GM12878 (cell line): ENCODE results near the gene MAVS. TPM values are rescaled to one million over a fixed set of nuclear protein-coding genes. Genes with fewer than 3 reads are reported as not detected.

Source experiments
- ATAC-seq: fragments of 200-7000 bp; cut with Tn5 transposase; 3 replicates; pipeline ENCODE4 v1.9.1; 2020; ENCODE audit warnings: mild to moderate bottlenecking, moderate library complexity
- BruUV-seq: library from RNA; stranded (reverse); fragments of 400-500 nt; replicated peaks from 2 replicates; lab custom pipeline; 2021; lab: Mats Ljungman, UMichigan
- CTCF ChIA-PET: fragments of 300-600 bp; sonication (Branson Sonifier 250); formaldehyde crosslinking; extraction: SDS; loops from one replicate; lab custom pipeline; 2021; ENCODE audit warnings: inconsistent platforms; lab: Yijun Ruan, JAX
- POLR2A ChIA-PET: fragments of 350-600 bp; formaldehyde crosslinking; extraction: SDS; loops from one replicate; lab custom pipeline; 2021; ENCODE audit warnings: inconsistent platforms; lab: Charles Lee
- RAD21 ChIA-PET: fragments of 300-600 bp; sonication (Branson Sonifier 250); formaldehyde crosslinking; loops from one replicate; lab custom pipeline; 2023; ENCODE audit warnings: antibody characterized with exemption; ENCODE audit not compliant: unreplicated experiment; lab: Charles Lee
- SMC1A ChIA-PET: fragments of 300-600 bp; sonication (Branson Sonifier 250); formaldehyde crosslinking; loops from one replicate; lab custom pipeline; 2023; ENCODE audit not compliant: unreplicated experiment, uncharacterized antibody; lab: Charles Lee
- DNase-seq: peaks from one replicate; pipeline ENCODE4 v3.0.0-alpha.2; 2011; ENCODE audit warnings: low read depth, low spot score
- FAIRE-seq: peaks from 3 replicates; lab custom pipeline; 2011; peaks lifted over from hg19 to GRCh38; lab: Jason Lieb, UNC
- H2AFZ ChIP-seq: 2 replicates; pipeline ENCODE4 v1.6.0; 2011; ENCODE audit warnings: low read depth, low read length, control low read depth; ENCODE audit not compliant: control insufficient read depth
- H3K27ac ChIP-seq: 2 replicates; pipeline ENCODE4 v1.5.1; 2011; ENCODE audit warnings: control low read depth; ENCODE audit not compliant: control insufficient read depth, insufficient read depth
- H3K27me3 ChIP-seq, 2 experiments: replicated peaks in 1 of 2; 2 replicates each; pipeline versions ENCODE4 v1.6.0 to v1.6.1; 2011; ENCODE audit warnings: low read length in 1 of 2; ENCODE audit not compliant: control insufficient read depth in 2 of 2, insufficient read depth in 2 of 2
- H3K36me3 ChIP-seq, 2 experiments: 2 replicates each; pipeline ENCODE4 v1.5.1; 2011; ENCODE audit warnings: low read length in 1 of 2; ENCODE audit not compliant: control insufficient read depth in 2 of 2, insufficient read depth in 2 of 2
- H3K4me1 ChIP-seq: 2 replicates; pipeline ENCODE4 v1.6.1; 2011; ENCODE audit warnings: mild to moderate bottlenecking, low read length, moderate library complexity, mixed read lengths; ENCODE audit not compliant: control insufficient read depth, insufficient read depth
- H3K4me2 ChIP-seq: 2 replicates; pipeline ENCODE4 v1.6.0; 2011; ENCODE audit warnings: control low read depth; ENCODE audit not compliant: control insufficient read depth, insufficient read depth
- H3K4me3 ChIP-seq: fragments of 200-600 bp; sonication (generic); 2 replicates; pipeline ENCODE4 v1.5.1; 2016
- H3K79me2 ChIP-seq: 2 replicates; pipeline ENCODE4 v1.6.0; 2011; ENCODE audit warnings: low read length; ENCODE audit not compliant: control insufficient read depth, insufficient read depth
- H3K9ac ChIP-seq: 2 replicates; pipeline ENCODE4 v1.8.0; 2011; ENCODE audit warnings: low read length, control low read depth, mixed read lengths; ENCODE audit not compliant: control insufficient read depth, insufficient read depth
- H3K9me3 ChIP-seq: replicated peaks from 3 replicates; pipeline ENCODE4 v1.5.1; 2011; ENCODE audit warnings: mild to moderate bottlenecking, low read length; ENCODE audit not compliant: control insufficient read depth, insufficient read depth
- H4K20me1 ChIP-seq: 2 replicates; pipeline ENCODE4 v1.6.0; 2011; ENCODE audit not compliant: control insufficient read depth, insufficient read depth
- ATF7 ChIP-seq: fragments of 450-650 bp; IDR thresholded peaks from 2 replicates; pipeline ENCODE4 v1.6.1; 2016; ENCODE audit warnings: low read depth, mild to moderate bottlenecking
- CBX5 ChIP-seq: sonication (generic); IDR thresholded peaks from 2 replicates; pipeline ENCODE4 v1.6.1; 2016; ENCODE audit warnings: low read depth, moderate library complexity, mild to moderate bottlenecking, inconsistent platforms
- EZH2 ChIP-seq: IDR thresholded peaks from 2 replicates; pipeline ENCODE4 v1.6.1; 2012; ENCODE audit warnings: low read depth, mild to moderate bottlenecking, control low read depth, inconsistent platforms, low read length, borderline replicate concordance; ENCODE audit not compliant: control insufficient read depth
- NBN ChIP-seq: fragments of 450-650 bp; IDR thresholded peaks from 2 replicates; pipeline ENCODE4 v1.6.1; 2016
- NFXL1 ChIP-seq: fragments of 450-650 bp; IDR thresholded peaks from 2 replicates; pipeline ENCODE4 v1.6.1; 2017; ENCODE audit warnings: antibody characterized with exemption, mild to moderate bottlenecking, borderline replicate concordance
- RCOR1 ChIP-seq: conservative IDR thresholded peaks from 2 replicates; pipeline ENCODE4 v1.6.1; 2012; ENCODE audit warnings: low read depth, low read length, improper control_type of control experiment
- RFX5 ChIP-seq: IDR thresholded peaks from 2 replicates; pipeline ENCODE4 v1.6.1; 2011; ENCODE audit warnings: low read depth, low read length, improper control_type of control experiment
- SP1 ChIP-seq: IDR thresholded peaks from one replicate; pipeline ENCODE4 v1.6.1; 2011; ENCODE audit warnings: low read depth, low read length
- SPI1 ChIP-seq: IDR thresholded peaks from 2 replicates; pipeline ENCODE4 v1.6.1; 2011; ENCODE audit warnings: low read depth, mild to moderate bottlenecking, low read length, moderate library complexity, borderline replicate concordance; ENCODE audit not compliant: insufficient read depth
- STAT1 ChIP-seq: fragments of 450-650 bp; conservative IDR thresholded peaks from 2 replicates; pipeline ENCODE4 v1.6.1; 2014; ENCODE audit warnings: antibody characterized with exemption, mild to moderate bottlenecking
- TARDBP ChIP-seq: IDR thresholded peaks from 2 replicates; pipeline ENCODE4 v1.6.1; 2016; ENCODE audit warnings: borderline replicate concordance
- TCF7 ChIP-seq: IDR thresholded peaks from 2 replicates; pipeline ENCODE4 v1.6.1; 2014; ENCODE audit warnings: antibody characterized with exemption, borderline replicate concordance
- ZBED1 ChIP-seq: IDR thresholded peaks from 2 replicates; pipeline ENCODE4 v1.6.1; 2016; ENCODE audit warnings: borderline replicate concordance
- ZNF274 ChIP-seq: IDR thresholded peaks from one replicate; pipeline ENCODE4 v1.8.0; 2011; ENCODE audit not compliant: insufficient read length, insufficient read depth
- WGBS: methylation state at CpG from one replicate; pipeline ENCODE4 v1.1.6; 2016; ENCODE audit warnings: low lambda C conversion rate; ENCODE audit not compliant: insufficient replicate concordance, insufficient coverage; ENCODE audit errors: missing lambda C conversion rate; 5-methylcytosine and 5-hydroxymethylcytosine counted together
- in situ Hi-C: fragments of 300-500 bp; cut with MboI; formaldehyde crosslinking; loops from 9 replicates; pipeline ENCODE4 v1.14.3; 2018; ENCODE audit warnings: mixed read lengths
- intact Hi-C: fragments of 100-400 bp; cut with micrococcal nuclease; formaldehyde crosslinking; loops from one replicate; pipeline ENCODE4 v1.14.2; 2022; ENCODE audit not compliant: unreplicated experiment
- polyA plus RNA-seq, 11 experiments: library from polyadenylated mRNA; depleted of rRNA in 4 of 11; unstranded in 6 of 11; stranded (reverse) in 5 of 11; fragments of >200 nt; fragmentation: Nextera tagmentation in 4 of 11; fragmentation: Illumina TruSeq in 1 of 11; extraction: Ambion mirVana in 4 of 11; extraction: Trizol in 1 of 11; gene quantifications; 1 replicate in 1 of 11; 2 replicates in 10 of 11; pipeline versions ENCODE4 v1.2.1 to v1.2.3, GENCODE V29; 2011 to 2016; ENCODE audit warnings: inconsistent platforms in 2 of 11, missing spikeins in 2 of 11, low read depth in 1 of 11
- total RNA-seq, 4 experiments: library from RNA; depleted of rRNA in 3 of 4; stranded (reverse); fragments of >200 nt in 3 of 4; fragmentation: Illumina TruSeq in 1 of 4; extraction: Trizol in 1 of 4; gene quantifications; 2 replicates each; pipeline versions ENCODE4 v1.2.1 to v1.2.3, GENCODE V29; 2013 to 2021
- TF ChIP-seq, protein P1 (sequence below): IDR thresholded peaks from 2 replicates; pipeline ENCODE4 v1.6.1; 2012; ENCODE audit warnings: low read depth, low read length, improper control_type of control experiment

Gene MAVS
- total and polyA plus RNA-seq, 10 of the 15 experiments (the other 5 are each of a cell fraction or from before 2014, with no cell fraction given), result 1.6 to 25.2 (median 12.6) TPM

DNA sequence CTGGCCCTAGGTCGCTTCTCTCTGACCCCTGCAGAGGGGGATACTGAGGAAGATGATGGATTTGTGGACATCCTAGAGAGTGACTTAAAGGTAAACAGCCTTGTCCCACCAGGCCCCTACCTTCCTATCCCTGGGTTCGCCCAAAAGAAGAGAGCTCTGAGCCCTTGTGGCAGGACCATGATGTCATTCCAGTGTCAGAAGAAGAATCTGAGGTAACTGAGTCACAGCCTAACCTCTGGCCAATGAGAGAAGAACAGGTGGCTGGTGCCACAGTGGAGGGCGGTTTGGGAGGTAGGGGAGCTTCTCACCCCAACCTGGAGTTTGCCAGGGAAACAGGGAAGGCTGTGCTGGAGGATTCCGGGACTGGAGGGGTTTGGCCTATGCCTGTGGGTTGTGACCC, 45.3 kb upstream of the MAVS start:
- DNase-seq (no peak), FAIRE-seq (no peak), ATAC-seq (no peak)
- ChIA-PET RAD21 (no interaction called here), CTCF (interaction anchor here (3.8 kb wide), 1 partner anchor 18 kb away, joined by 33 read pairs; the partner anchor contains the start of gene AP5S1), POLR2A (interaction anchor here (0.7 to 1.3 kb wide), 3 partner anchors 7 to 19 kb away, joined by 3 to 4 read pairs (median 3); partner anchors contain the start of gene AP5S1), SMC1A (interaction anchor here (0.8 to 2.3 kb wide), 3 partner anchors 12 to 42 kb away, joined by 3 to 6 read pairs (median 6); no protein-coding TSS in a partner anchor)
- in situ Hi-C loops, result no loop called here
- no peak overlapping the region for H3K4me2 ChIP-seq
- H4K20me1 ChIP-seq, result no peaks in the 10 kb centered on the region
- H3K9ac ChIP-seq, result no peak overlapping the region
- no peak overlapping the region for H3K4me3 ChIP-seq
- H3K27ac ChIP-seq, result no peak overlapping the region
- WGBS, result 74% methylated on average over 4 of the region's 4 CpGs
- BruUV-seq, result no TSS peak
- intact Hi-C loops, result no loop called here
- H2AFZ ChIP-seq, result no peak overlapping the region
- H3K9me3 ChIP-seq, result no peaks in the 10 kb centered on the region
- no peaks in the 10 kb centered on the region for H3K27me3 ChIP-seq
- TF ChIP-seq ZNF274, result no peak
- no peak for TF ChIP-seq RFX5
- no peak for TF ChIP-seq SP1
- no peak for TF ChIP-seq ZBED1
- TF ChIP-seq SPI1, result no peak
- TF ChIP-seq CBX5, result no peak
- no peak for TF ChIP-seq NFXL1
- no peak for TF ChIP-seq RCOR1
- H3K4me1 ChIP-seq, result peaks cover 41% of the 10 kb centered on the region
- peaks cover 23 to 28% of the 10 kb centered on the region in 2 experiments for H3K36me3 ChIP-seq
- H3K79me2 ChIP-seq, result peaks cover 18% of the 10 kb centered on the region

DNA sequence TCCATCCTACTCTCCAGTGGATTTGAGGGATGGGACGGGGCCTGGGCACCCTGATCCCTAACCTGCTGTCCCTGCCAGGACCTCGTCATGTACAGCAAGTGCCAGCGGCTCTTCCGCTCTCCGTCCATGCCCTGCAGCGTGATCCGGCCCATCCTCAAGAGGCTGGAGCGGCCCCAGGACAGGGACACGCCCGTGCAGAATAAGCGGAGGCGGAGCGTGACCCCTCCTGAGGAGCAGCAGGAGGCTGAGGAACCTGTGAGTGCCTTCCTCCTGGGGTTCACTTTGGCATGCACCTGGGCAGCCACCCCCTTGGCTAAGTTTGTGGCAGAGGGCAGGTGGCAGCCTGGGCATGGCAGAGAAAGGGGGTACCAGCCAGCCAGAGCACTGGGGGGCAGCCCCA, 44.8 kb upstream of the MAVS start:
- Histone ChIP-seq H3K4me1 (peaks cover 40% of the 10 kb centered on the region), H3K27me3 (no peaks in the 10 kb centered on the region), H2AFZ (no peak overlapping the region), H3K4me2 (no peak overlapping the region), H3K9me3 (no peaks in the 10 kb centered on the region), H3K4me3 (no peak overlapping the region), H3K9ac (no peak overlapping the region), H3K79me2 (peaks cover 15% of the 10 kb centered on the region)
- POLR2A ChIA-PET, result interaction anchor here (0.7 kb wide), 1 partner anchor 11 kb away, joined by 4 read pairs; no protein-coding TSS in a partner anchor
- SMC1A ChIA-PET, result no interaction called here
- intact Hi-C loops, result no loop called here
- no peak for ATAC-seq
- DNase-seq, result no peak
- in situ Hi-C loops, result no loop called here
- 90% methylated on average over 13 of the region's 13 CpGs for WGBS
- no peak for FAIRE-seq
- CTCF ChIA-PET, result interaction anchor here (0.9 to 3.8 kb wide), 3 partner anchors 17 to 34 kb away, joined by 3 to 33 read pairs (median 3); partner anchors contain the start of genes ADISSP and AP5S1
- RAD21 ChIA-PET, result no interaction called here
- TF ChIP-seq TCF7 (no peak), TARDBP (no peak), STAT1 (no peak), ATF7 (no peak), ZBED1 (no peak), NBN (no peak), EZH2 (no peak)
- TF ChIP-seq, protein P1, sequence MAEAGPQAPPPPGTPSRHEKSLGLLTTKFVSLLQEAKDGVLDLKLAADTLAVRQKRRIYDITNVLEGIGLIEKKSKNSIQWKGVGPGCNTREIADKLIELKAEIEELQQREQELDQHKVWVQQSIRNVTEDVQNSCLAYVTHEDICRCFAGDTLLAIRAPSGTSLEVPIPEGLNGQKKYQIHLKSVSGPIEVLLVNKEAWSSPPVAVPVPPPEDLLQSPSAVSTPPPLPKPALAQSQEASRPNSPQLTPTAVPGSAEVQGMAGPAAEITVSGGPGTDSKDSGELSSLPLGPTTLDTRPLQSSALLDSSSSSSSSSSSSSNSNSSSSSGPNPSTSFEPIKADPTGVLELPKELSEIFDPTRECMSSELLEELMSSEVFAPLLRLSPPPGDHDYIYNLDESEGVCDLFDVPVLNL, result no peak
- TF ChIP-seq, all 136 proteins: peak for 0
- BruUV-seq, result no TSS peak
- no peaks in the 10 kb centered on the region for H4K20me1 ChIP-seq
- peaks cover 23 to 28% of the 10 kb centered on the region in 2 experiments for H3K36me3 ChIP-seq
- H3K27ac ChIP-seq, result no peak overlapping the region
